GM23248 (cell line): ENCODE data around the gene TCTN2. TPM values are rescaled to one million over a fixed set of nuclear protein-coding genes. Genes with fewer than 3 reads are reported as not detected.

Experiments
- DNase-seq: peaks from one replicate; pipeline ENCODE4 v3.0.0-alpha.2; 2015
- H2AFZ ChIP-seq: fragments of 200-600 bp; sonication (generic); 2 replicates; pipeline ENCODE4 v1.6.1; 2016; ENCODE audit warnings: antibody characterized with exemption
- H3F3A ChIP-seq: fragments of 200-600 bp; sonication (generic); 2 replicates; pipeline ENCODE4 v1.6.1; 2016; ENCODE audit warnings: mild to moderate bottlenecking, antibody characterized with exemption, mixed run types; ENCODE audit not compliant: insufficient read depth
- H3K27ac ChIP-seq: fragments of 200-600 bp; sonication (generic); 2 replicates; pipeline ENCODE4 v1.5.1; 2016; ENCODE audit warnings: mild to moderate bottlenecking
- H3K27me3 ChIP-seq: fragments of 200-600 bp; sonication (generic); replicated peaks from 2 replicates; pipeline ENCODE4 v1.6.1; 2016; ENCODE audit warnings: mild to moderate bottlenecking; ENCODE audit not compliant: insufficient read depth
- H3K36me3 ChIP-seq: fragments of 200-600 bp; sonication (generic); 2 replicates; pipeline ENCODE4 v1.6.1; 2016; ENCODE audit warnings: low read depth, mild to moderate bottlenecking
- H3K4me1 ChIP-seq: fragments of 200-600 bp; sonication (generic); 2 replicates; pipeline ENCODE4 v1.6.1; 2016; ENCODE audit warnings: mild to moderate bottlenecking; ENCODE audit not compliant: insufficient read depth
- H3K4me2 ChIP-seq: fragments of 200-600 bp; sonication (generic); one replicate; pipeline ENCODE4 v1.6.1; 2016; ENCODE audit warnings: mild to moderate bottlenecking; ENCODE audit not compliant: unreplicated experiment
- H3K4me3 ChIP-seq: fragments of 200-600 bp; sonication (generic); 2 replicates; pipeline ENCODE4 v1.5.1; 2016; ENCODE audit warnings: mild to moderate bottlenecking
- H3K79me2 ChIP-seq: fragments of 200-600 bp; sonication (generic); 2 replicates; pipeline ENCODE4 v1.6.1; 2016; ENCODE audit warnings: mild to moderate bottlenecking; ENCODE audit not compliant: insufficient read depth
- H3K9ac ChIP-seq: fragments of 200-600 bp; sonication (generic); 2 replicates; pipeline ENCODE4 v1.6.1; 2016; ENCODE audit warnings: mild to moderate bottlenecking
- H3K9me2 ChIP-seq: fragments of 200-600 bp; sonication (generic); 2 replicates; pipeline ENCODE4 v1.6.1; 2016; ENCODE audit warnings: mixed run types, mild to moderate bottlenecking, moderate library complexity; ENCODE audit not compliant: insufficient read depth
- H3K9me3 ChIP-seq: fragments of 200-600 bp; sonication (generic); one replicate; pipeline ENCODE4 v1.6.1; 2017; ENCODE audit warnings: low read depth
- H4K20me1 ChIP-seq: fragments of 200-600 bp; sonication (generic); 2 replicates; pipeline ENCODE4 v1.6.0; 2016; ENCODE audit not compliant: insufficient read depth
- EZH2 ChIP-seq: fragments of 200-600 bp; sonication (generic); IDR thresholded peaks from 2 replicates; pipeline ENCODE4 v1.6.1; 2018; ENCODE audit warnings: antibody characterized with exemption, mild to moderate bottlenecking; ENCODE audit not compliant: insufficient read depth, poor library complexity, severe bottlenecking
- EZH2phosphoT487 ChIP-seq: fragments of 200-600 bp; sonication (generic); IDR thresholded peaks from 2 replicates; pipeline ENCODE4 v1.6.1; 2018; ENCODE audit warnings: antibody characterized with exemption, moderate library complexity, mild to moderate bottlenecking, low read depth; ENCODE audit not compliant: insufficient read depth
- WGBS, 2 experiments: methylation state at CpG; one replicate each; pipeline ENCODE4 v1.1.6; 2015 to 2017; ENCODE audit warnings: low lambda C conversion rate in 2 of 2, low coverage in 1 of 2; ENCODE audit errors: missing lambda C conversion rate in 2 of 2; 5-methylcytosine and 5-hydroxymethylcytosine counted together
- in situ Hi-C: fragments of 300-500 bp; cut with MboI; formaldehyde crosslinking; loops from 2 replicates; pipeline ENCODE4 v1.15.0; 2020
- polyA plus RNA-seq: library from polyadenylated mRNA; unstranded; fragments of >200 nt; fragmentation: Nextera tagmentation; extraction: Ambion mirVana; gene quantifications from 2 replicates; pipeline ENCODE4 v1.2.1, GENCODE V29; 2016
- total RNA-seq: library from RNA; depleted of rRNA; stranded (reverse); fragments of >200 nt; shearing (Covaris generic); gene quantifications from 2 replicates; pipeline ENCODE4 v1.2.3, GENCODE V29; 2014

Gene TCTN2
- total and polyA plus RNA-seq, 2 experiments from 2014 or later = 5.0 to 9.3 TPM

DNA sequence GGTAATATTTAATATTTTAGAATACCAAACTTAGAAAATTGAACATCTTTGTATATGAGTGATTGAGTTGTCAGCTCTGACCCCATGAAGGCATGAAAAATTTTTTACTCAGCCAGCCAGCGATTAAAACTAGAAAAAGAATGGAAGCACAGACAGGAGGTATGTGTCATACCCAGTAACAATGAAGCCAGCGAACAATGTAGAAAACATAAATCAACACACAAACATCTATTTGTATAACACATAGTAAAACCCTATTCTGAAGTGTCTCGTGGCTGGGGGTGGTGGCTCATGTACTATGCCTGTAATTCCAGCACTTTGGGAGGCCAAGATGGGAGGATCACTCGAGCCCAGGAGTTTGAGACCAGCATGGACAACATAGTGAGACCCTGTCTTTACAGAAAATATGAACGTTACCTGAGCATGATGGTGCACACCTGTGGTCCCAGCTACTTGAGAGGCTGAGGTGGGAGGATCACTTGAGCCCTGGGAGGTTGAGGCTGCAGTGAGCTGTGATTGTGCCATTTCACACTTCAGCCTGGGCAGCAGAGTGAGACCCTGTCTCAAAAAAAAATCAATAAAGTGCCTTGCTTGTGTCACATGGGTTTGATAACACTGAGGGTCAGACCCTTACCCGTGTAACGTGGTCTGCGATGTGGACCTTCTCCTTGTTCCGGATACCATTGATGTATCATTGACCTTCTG is 5.9 kb downstream of the TCTN2 start:
- Histone ChIP-seq H3K27me3 (no peaks in the 10 kb centered on the region), H3K27ac (no peak overlapping the region), H3K9me3 (no peaks in the 10 kb centered on the region), H3K9me2 (no peaks in the 10 kb centered on the region), H3K4me2 (no peak overlapping the region), H4K20me1 (no peaks in the 10 kb centered on the region), H3K79me2 (no peaks in the 10 kb centered on the region), H3K4me1 (0 out of 2 replicates have a peak, but pooled peaks cover 5% of the 10 kb centered on the region), H3K36me3 (peaks cover 3% of the 10 kb centered on the region; the same call in 1 of the 2 replicates), H3K9ac (no peak overlapping the region), H2AFZ (no peak overlapping the region), H3K4me3 (no peak overlapping the region), H3F3A (no peaks in the 10 kb centered on the region; the same call in 1 of the 2 replicates)
- no peak for DNase-seq
- in situ Hi-C loops = no loop called here
- 93 to 95% methylated on average over 9 of the region's 9 CpGs for WGBS, 2 experiments
- TF ChIP-seq EZH2phosphoT487 (no peak), EZH2 (no peak)

DNA sequence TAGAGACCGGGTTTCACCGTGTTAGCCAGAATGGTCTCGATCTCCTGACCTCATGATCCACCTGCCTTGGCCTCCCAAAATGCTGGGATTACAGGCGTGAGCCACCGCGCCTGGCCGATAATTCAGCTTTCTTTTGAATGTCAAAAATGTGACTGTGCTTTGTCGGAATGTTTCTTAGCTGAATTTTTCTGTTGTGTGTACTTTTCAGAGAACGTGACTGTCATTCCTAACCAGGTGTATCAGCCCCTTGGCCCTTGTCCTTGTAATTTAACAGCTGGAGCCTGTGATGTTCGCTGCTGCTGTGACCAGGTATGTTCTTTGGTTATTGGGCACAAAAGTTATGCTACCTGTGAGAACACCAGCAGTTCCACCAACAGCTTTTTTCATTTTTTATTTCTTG is 8.1 kb downstream of the TCTN2 start:
- H3K9me3 ChIP-seq = no peaks in the 10 kb centered on the region
- H3K79me2 ChIP-seq = no peaks in the 10 kb centered on the region
- H3K27me3 ChIP-seq = no peaks in the 10 kb centered on the region
- no peaks in the 10 kb centered on the region for H4K20me1 ChIP-seq
- WGBS, 2 experiments = 95 to 96% methylated on average over 10 of the region's 10 CpGs
- no peaks in the 10 kb centered on the region for H3K4me1 ChIP-seq
- H3K9me2 ChIP-seq = no peaks in the 10 kb centered on the region
- no peak for DNase-seq
- no peak overlapping the region for H3K9ac ChIP-seq
- no peak for TF ChIP-seq EZH2phosphoT487
- no peak for TF ChIP-seq EZH2
- no peaks in the 10 kb centered on the region for H3F3A ChIP-seq
- no peak overlapping the region for H3K4me3 ChIP-seq
- H2AFZ ChIP-seq = no peak overlapping the region
- H3K27ac ChIP-seq = no peak overlapping the region
- in situ Hi-C loops = no loop called here
- no peak overlapping the region for H3K4me2 ChIP-seq
- H3K36me3 ChIP-seq = peaks cover 3% of the 10 kb centered on the region; the same call in 1 of the 2 replicates

DNA sequence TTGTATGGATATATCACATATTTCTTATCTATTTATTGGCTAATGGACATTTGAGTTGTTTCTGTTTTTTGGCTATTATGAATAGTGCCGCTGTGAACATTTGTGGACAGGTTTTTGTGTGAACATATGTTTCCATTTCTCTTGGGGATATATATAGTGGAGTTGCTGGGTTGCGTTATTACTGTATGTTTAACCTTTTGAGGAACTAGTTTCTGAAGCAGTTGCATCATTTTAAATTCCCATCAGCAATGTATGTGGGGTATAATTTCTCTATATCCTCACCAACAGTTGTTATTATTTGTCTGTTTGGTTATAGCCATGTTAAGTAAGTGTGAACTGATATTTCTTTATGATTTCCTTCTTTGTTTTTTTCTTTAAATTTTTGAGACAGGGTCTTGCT is 10.7 kb downstream of the TCTN2 start:
- 92% methylated on average over 2 of the region's 2 CpGs for WGBS, 2 experiments
- Histone ChIP-seq H2AFZ (no peak overlapping the region), H4K20me1 (no peaks in the 10 kb centered on the region), H3K9me2 (no peaks in the 10 kb centered on the region), H3F3A (no peaks in the 10 kb centered on the region), H3K27me3 (no peaks in the 10 kb centered on the region), H3K36me3 (peaks cover 3% of the 10 kb centered on the region; the same call in 1 of the 2 replicates), H3K79me2 (no peaks in the 10 kb centered on the region), H3K9ac (no peak overlapping the region), H3K27ac (no peak overlapping the region), H3K4me2 (no peak overlapping the region), H3K4me1 (no peaks in the 10 kb centered on the region), H3K4me3 (no peak overlapping the region), H3K9me3 (no peaks in the 10 kb centered on the region)
- DNase-seq = no peak
- in situ Hi-C loops = no loop called here
- TF ChIP-seq EZH2phosphoT487 (no peak), EZH2 (no peak)

DNA sequence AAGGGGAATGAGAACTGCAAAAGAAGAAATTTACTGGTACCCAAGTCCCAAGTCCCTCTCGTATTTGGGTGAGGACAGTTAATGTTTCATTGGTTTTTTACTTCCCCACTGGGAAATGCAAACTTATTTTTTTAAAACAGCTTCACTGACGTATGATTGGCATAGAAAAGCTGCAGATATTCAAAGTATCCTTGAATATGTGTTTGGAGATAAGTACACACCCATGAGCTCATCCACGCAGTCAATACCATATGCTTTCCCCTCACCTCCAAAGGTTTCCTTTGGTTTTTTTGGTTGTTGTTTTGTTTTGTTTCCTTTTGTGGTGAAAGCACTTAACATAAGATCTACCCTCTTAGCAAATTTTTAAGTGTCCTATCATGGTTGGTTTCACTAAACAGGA is 13.1 kb downstream of the TCTN2 start:
- H3K4me2 ChIP-seq = no peak overlapping the region
- H3K9ac ChIP-seq = no peak overlapping the region
- H3K4me1 ChIP-seq = no peaks in the 10 kb centered on the region
- peaks cover 3% of the 10 kb centered on the region; the same call in 1 of the 2 replicates for H3K36me3 ChIP-seq
- no peaks in the 10 kb centered on the region for H3K9me2 ChIP-seq
- H3K79me2 ChIP-seq = no peaks in the 10 kb centered on the region
- H3K9me3 ChIP-seq = no peaks in the 10 kb centered on the region
- no peak overlapping the region for H3K4me3 ChIP-seq
- no peaks in the 10 kb centered on the region for H4K20me1 ChIP-seq
- no peak overlapping the region for H2AFZ ChIP-seq
- H3K27ac ChIP-seq = no peak overlapping the region
- TF ChIP-seq EZH2phosphoT487 (no peak), EZH2 (no peak)
- DNase-seq = no peak
- WGBS, 2 experiments = 97 to 99% methylated on average over 3 of the region's 3 CpGs
- in situ Hi-C loops = no loop called here
- no peaks in the 10 kb centered on the region for H3K27me3 ChIP-seq
- no peaks in the 10 kb centered on the region for H3F3A ChIP-seq
